ENCODE data around the gene OR2B3.

DNA sequence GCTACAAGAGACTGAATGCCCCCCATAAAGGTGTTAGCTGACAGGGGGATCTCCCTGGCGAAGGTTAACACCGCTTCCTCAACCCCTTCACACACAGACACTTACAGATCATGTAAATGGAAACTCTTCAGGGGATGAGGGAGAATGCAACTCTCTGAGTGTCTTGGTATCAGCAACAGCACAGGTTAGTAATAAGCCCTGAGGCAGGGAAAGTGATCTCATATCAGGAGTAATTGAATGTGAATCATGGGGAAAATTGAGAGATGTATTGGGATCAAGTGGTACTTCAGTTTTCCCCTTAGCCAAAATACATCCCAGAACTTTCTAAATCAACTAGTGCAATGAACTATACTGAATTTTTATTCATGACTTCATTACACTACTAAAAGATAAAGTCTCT is 44.6 kb upstream of the OR2B3 start:
- TF ChIP-seq, protein P1, sequence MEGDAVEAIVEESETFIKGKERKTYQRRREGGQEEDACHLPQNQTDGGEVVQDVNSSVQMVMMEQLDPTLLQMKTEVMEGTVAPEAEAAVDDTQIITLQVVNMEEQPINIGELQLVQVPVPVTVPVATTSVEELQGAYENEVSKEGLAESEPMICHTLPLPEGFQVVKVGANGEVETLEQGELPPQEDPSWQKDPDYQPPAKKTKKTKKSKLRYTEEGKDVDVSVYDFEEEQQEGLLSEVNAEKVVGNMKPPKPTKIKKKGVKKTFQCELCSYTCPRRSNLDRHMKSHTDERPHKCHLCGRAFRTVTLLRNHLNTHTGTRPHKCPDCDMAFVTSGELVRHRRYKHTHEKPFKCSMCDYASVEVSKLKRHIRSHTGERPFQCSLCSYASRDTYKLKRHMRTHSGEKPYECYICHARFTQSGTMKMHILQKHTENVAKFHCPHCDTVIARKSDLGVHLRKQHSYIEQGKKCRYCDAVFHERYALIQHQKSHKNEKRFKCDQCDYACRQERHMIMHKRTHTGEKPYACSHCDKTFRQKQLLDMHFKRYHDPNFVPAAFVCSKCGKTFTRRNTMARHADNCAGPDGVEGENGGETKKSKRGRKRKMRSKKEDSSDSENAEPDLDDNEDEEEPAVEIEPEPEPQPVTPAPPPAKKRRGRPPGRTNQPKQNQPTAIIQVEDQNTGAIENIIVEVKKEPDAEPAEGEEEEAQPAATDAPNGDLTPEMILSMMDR (conservative IDR thresholded peaks at IDR 0.05; ENCODE audit: low read depth in 2 of 2), result no peak
- TF ChIP-seq POLR2AphosphoS5 (IDR thresholded peaks at IDR 0.05; ENCODE audit: low read depth), result no peak
- TF ChIP-seq, protein P2, sequence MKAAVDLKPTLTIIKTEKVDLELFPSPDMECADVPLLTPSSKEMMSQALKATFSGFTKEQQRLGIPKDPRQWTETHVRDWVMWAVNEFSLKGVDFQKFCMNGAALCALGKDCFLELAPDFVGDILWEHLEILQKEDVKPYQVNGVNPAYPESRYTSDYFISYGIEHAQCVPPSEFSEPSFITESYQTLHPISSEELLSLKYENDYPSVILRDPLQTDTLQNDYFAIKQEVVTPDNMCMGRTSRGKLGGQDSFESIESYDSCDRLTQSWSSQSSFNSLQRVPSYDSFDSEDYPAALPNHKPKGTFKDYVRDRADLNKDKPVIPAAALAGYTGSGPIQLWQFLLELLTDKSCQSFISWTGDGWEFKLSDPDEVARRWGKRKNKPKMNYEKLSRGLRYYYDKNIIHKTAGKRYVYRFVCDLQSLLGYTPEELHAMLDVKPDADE (IDR thresholded peaks at IDR 0.05), result no peak
